ENCODE data around the gene ZNF532.

DNA sequence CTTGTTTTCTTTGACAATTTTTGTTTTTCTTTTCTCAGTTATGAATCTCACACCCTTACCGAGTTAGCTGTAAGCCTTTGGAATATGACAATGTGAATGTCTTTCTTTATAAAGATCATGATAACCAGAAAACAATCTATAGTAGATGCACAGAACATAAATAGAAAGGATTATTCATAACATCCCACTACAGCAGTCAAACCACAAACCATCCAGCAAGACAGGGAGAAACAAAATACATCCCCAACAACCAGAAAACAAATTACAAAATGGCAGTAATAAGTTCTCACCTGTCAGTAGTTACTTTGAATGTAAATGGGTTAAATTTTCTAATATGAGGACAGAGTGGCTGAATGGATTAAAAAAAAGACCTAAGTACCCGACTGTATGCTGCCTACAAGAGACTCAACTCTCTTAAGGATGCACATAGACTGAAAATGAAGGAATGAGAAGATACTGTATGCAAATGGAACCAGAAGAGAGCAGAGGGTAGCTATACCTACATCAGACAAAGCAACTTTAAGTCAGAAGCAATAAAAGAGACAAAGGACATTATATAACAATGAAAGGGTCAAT is 124.6 kb downstream of the ZNF532 start:
- TF ChIP-seq, protein P1, sequence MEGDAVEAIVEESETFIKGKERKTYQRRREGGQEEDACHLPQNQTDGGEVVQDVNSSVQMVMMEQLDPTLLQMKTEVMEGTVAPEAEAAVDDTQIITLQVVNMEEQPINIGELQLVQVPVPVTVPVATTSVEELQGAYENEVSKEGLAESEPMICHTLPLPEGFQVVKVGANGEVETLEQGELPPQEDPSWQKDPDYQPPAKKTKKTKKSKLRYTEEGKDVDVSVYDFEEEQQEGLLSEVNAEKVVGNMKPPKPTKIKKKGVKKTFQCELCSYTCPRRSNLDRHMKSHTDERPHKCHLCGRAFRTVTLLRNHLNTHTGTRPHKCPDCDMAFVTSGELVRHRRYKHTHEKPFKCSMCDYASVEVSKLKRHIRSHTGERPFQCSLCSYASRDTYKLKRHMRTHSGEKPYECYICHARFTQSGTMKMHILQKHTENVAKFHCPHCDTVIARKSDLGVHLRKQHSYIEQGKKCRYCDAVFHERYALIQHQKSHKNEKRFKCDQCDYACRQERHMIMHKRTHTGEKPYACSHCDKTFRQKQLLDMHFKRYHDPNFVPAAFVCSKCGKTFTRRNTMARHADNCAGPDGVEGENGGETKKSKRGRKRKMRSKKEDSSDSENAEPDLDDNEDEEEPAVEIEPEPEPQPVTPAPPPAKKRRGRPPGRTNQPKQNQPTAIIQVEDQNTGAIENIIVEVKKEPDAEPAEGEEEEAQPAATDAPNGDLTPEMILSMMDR (conservative IDR thresholded peaks at IDR 0.05; ENCODE audit: low read length) = no peak
- TF ChIP-seq EZH2phosphoT487 (IDR thresholded peaks at IDR 0.05; ENCODE audit: borderline replicate concordance) = no peak
